GM12874 (cell line): ENCODE measurements around the gene POLD4.

Experiments
- TF ChIP-seq, protein P1 (sequence below): IDR thresholded peaks from 2 replicates; pipeline ENCODE4 v1.5.1; 2011; ENCODE audit warnings: low read depth, mild to moderate bottlenecking, control low read depth, low read length, moderate library complexity; ENCODE audit not compliant: insufficient read depth

Gene POLD4

DNA sequence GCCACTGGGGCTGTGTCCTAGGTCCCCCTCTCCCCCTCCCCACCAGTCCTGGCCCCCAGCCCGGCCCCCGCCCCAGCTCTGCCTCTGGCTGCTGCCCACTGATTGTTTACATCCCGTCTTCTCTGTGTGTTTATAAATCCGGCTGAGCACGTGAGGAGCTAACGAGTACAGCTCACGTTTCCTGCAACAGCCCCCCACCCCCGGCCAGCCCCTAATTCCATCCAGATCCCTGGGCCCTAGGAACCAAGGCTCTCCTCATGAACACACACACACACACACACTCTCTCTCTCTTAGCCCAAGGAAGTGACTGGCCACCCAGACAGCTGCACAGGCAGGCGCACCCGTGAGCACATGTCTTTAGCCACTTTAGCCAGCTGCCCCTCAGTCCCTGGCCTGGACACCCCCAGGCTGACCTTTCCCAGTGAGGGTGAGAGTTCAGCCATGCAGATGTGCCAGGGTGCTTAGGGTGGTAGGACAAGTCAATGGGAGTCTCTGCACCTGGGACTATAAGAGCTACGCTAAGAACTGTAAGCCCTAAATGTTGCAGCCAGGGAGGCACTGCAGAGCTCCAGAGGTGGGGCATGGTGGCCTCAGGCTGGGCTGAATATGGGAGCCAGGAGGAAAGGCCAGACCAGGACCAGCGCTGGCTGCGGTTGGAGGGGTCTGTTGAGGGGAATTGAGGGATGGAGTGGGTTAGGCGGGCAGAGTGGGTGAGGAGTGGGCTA, 17.2 kb upstream of the POLD4 start:
- TF ChIP-seq, protein P1, sequence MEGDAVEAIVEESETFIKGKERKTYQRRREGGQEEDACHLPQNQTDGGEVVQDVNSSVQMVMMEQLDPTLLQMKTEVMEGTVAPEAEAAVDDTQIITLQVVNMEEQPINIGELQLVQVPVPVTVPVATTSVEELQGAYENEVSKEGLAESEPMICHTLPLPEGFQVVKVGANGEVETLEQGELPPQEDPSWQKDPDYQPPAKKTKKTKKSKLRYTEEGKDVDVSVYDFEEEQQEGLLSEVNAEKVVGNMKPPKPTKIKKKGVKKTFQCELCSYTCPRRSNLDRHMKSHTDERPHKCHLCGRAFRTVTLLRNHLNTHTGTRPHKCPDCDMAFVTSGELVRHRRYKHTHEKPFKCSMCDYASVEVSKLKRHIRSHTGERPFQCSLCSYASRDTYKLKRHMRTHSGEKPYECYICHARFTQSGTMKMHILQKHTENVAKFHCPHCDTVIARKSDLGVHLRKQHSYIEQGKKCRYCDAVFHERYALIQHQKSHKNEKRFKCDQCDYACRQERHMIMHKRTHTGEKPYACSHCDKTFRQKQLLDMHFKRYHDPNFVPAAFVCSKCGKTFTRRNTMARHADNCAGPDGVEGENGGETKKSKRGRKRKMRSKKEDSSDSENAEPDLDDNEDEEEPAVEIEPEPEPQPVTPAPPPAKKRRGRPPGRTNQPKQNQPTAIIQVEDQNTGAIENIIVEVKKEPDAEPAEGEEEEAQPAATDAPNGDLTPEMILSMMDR = no peak

DNA sequence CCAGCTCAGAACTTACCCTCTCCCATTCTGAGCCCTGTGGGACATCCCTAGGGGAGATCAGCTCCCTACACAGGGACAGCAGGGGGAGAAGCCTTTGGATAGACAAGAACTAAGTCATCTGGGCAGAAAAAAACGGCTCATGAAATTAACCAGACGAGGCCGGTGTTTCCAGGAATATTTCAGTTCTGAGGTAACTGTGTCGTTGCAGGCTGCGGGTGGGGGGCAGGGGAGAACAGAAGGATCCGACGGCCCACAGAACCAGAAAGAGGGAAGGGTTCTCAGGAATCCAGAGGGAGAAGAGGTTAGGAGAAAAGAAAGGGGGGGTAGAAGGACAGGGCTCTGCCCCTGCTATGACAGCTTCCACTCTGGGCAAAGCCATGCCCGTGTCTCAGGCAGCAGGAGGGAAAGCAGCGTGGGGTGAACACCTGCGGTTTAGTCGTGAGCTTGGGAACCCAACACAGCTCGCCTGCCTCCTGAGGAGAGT, 16.5 kb upstream of the POLD4 start:
- TF ChIP-seq, protein P1 = no peak

DNA sequence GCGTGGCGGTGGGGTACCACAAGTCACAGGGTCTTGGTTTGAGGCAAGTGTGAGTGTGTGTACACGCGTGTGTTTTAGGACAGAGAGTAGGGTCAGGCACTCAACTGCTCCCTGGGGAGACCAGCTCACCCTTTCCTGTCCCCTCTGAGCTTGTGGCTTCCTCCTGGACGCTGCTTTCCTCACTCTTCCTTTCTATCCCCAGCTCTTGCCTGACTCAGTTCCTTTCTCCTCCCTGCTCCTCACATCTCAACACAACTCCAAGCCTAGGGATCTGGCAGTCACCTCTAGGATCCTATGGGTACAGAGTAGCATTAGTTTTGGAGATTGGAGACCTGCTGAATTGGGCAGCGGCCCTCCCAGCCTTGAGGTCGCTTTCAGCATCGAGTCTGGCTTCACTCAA, 15.9 kb upstream of the POLD4 start:
- TF ChIP-seq, protein P1 = no peak

DNA sequence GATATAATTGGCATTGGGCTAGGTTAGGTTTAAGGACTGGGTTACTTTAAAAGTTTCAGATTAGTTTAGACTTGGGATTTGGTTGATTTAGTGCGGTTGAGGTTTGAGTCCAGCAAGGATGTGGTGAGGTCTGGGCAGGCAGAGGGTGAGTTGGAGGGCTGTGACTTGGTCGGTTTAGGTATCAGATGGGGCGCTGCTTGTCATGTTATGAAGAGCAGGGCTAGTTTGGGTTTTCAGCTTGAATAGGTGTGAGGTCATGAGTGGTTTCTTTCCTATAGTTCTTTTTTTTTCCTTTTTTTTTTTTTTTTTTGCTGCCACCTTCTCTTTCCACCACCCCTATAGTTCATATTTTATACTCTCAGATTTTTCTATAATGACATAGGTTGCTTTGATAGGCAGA, 15.3 kb upstream of the POLD4 start:
- TF ChIP-seq, protein P1 = no peak

DNA sequence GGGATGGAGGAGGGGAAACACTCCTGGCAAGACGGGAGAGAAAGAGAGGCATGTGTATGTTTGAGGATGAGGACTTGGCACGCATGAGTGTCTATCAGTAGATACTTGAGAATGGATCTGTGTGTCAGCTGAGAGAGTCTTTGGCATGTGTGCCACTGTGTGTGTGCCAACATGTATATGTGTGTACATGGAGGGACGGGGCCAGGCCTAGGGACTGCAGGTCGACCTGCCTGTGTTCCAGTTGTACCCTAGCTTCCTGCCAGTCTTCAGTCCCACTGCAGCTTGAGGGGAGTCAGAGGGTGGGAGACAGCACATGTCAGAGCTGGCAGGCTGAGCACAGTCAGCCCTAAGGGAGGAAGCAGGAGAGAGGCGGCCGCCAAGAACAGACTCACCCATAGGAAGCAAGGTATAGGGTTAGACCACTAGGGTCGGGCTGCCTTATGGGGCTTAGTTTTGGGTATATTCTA, 14.4 kb upstream of the POLD4 start:
- TF ChIP-seq, protein P1 = no peak

DNA sequence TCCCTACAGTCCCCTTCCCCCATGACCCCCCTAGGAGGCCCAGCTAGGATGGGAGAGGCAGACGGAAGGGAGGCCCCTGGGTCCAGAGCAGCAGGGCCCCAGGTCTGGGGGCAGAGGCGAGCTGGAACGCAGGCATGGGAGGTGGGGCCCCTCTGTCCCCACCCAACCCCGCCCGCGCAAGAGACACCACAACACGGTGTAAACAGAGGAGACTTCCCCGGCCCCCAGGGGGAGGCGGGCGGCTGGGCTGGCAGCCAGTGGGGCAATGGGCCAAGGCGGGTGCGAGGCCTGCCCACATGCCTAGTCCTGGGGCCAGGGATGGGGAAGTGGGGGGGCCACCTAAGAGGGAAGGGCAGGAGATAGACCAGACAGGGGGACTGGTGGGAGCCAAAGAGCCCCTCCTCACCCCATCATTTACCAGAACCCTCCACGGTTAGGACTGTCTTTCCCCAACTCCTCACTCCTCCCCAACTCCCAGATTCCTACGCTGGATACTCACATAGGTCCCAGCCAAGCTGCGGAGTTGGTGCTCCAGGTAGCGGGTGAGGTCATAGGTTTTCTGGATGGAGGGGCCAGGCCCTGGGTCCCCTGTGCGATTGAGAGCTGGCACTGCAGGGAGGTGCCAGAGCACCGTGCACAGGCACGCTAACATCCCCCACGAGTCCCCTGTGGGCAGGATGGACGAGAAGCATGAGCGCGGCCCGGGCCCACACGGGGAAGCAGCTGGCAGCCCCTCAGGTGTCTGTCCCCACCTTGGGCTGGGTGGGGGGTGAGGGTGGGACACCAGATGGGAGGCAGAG, 13.8 kb upstream of the POLD4 start:
- TF ChIP-seq, protein P1 = no peak

DNA sequence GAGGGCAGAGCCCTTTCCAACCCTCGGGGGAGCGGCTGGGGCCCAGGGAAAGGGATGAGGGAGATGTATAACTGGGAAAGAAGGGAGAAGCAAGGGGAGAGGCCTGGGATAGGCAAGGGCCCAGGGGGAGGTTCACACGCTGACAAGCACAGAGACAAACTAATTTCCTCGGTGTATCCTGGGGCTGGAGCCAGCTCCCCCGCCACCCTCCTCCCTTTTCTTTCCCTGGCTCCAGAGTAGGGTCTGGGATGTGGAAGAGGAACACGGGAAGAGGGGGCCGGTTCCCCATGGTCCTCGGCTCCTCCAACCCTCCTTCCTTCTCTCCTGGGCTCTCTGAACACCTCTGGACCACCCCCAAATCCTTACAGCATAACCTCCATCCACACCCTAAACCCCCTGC, 13.2 kb upstream of the POLD4 start:
- TF ChIP-seq, protein P1 = no peak
